SK-N-MC (cell line): Measurements from ENCODE around the gene NCOA5.

ENCODE experiments used
- DNase-seq: peaks from one replicate; pipeline ENCODE4 v3.0.0-alpha.2; 2011; ENCODE audit warnings: low read depth, low spot score
- H3K27ac ChIP-seq: fragments of 200-600 bp; sonication (generic); 2 replicates; pipeline ENCODE4 v1.5.1; 2016; ENCODE audit warnings: mixed run types
- H3K36me3 ChIP-seq: fragments of 200-600 bp; sonication (generic); 2 replicates; pipeline ENCODE4 v1.6.1; 2017; ENCODE audit warnings: antibody characterized with exemption, low read length, mixed read lengths; ENCODE audit not compliant: insufficient read depth
- H3K4me3 ChIP-seq: fragments of 200-600 bp; sonication (generic); 2 replicates; pipeline ENCODE4 v1.5.1; 2016
- H3K9ac ChIP-seq: fragments of 200-600 bp; sonication (generic); 2 replicates; pipeline ENCODE4 v1.8.0; 2017; ENCODE audit warnings: mixed run types, mixed read lengths; ENCODE audit not compliant: insufficient read length
- H3K9me3 ChIP-seq: fragments of 200-600 bp; sonication (generic); 2 replicates; pipeline ENCODE4 v1.6.1; 2017; ENCODE audit warnings: low read depth, mild to moderate bottlenecking, antibody characterized with exemption, low read length, moderate library complexity, mixed read lengths
- EZH2 ChIP-seq: fragments of 200-600 bp; sonication (generic); IDR thresholded peaks from one replicate; pipeline ENCODE4 v1.6.1; 2017; ENCODE audit warnings: antibody characterized with exemption
- FOXP2 ChIP-seq: optimal IDR thresholded peaks from 2 replicates; pipeline ENCODE3; 2011; ENCODE audit warnings: mild to moderate bottlenecking, moderate library complexity; ENCODE audit not compliant: insufficient read depth; ENCODE audit errors: extremely low read length, control extremely low read depth
- POLR2AphosphoS5 ChIP-seq: IDR thresholded peaks from 2 replicates; pipeline ENCODE4 v1.6.1; 2012; ENCODE audit warnings: mild to moderate bottlenecking, low read depth, low read length, borderline replicate concordance

The NCOA5 gene

GRCh38 chr20:46114449-46114848 lies 24.7 kb upstream of the NCOA5 start:
- Histone ChIP-seq H3K36me3 (no peaks in the 10 kb centered on the region), H3K9me3 (no peaks in the 10 kb centered on the region), H3K4me3 (no peak overlapping the region), H3K9ac (no peak overlapping the region), H3K27ac (no peak overlapping the region)
- no peak for TF ChIP-seq POLR2AphosphoS5
- TF ChIP-seq EZH2: no peak
- TF ChIP-seq FOXP2: no peak
- DNase-seq: no peak

- H3K9me3 ChIP-seq: no peaks in the 10 kb centered on the region
- DNase-seq: no peak
- H3K27ac ChIP-seq: no peak overlapping the region
- no peak overlapping the region for H3K4me3 ChIP-seq
- no peak overlapping the region for H3K9ac ChIP-seq
- TF ChIP-seq EZH2: no peak
- no peak for TF ChIP-seq FOXP2
- TF ChIP-seq POLR2AphosphoS5: no peak
- no peaks in the 10 kb centered on the region for H3K36me3 ChIP-seq
Measured at GRCh38 chr20:46113113-46113470, 23.3 kb upstream of the NCOA5 start.

GRCh38 chr20:46112430-46113112 lies 22.8 kb upstream of the NCOA5 start:
- no peaks in the 10 kb centered on the region for H3K9me3 ChIP-seq
- no peak overlapping the region for H3K27ac ChIP-seq
- H3K36me3 ChIP-seq: no peaks in the 10 kb centered on the region
- H3K9ac ChIP-seq: no peak overlapping the region
- H3K4me3 ChIP-seq: no peak overlapping the region
- DNase-seq: no peak
- TF ChIP-seq FOXP2 (no peak), EZH2 (no peak), POLR2AphosphoS5 (no peak)

GRCh38 chr20:46111836-46112212 lies 22.1 kb upstream of the NCOA5 start:
- no peak for DNase-seq
- H3K36me3 ChIP-seq: no peaks in the 10 kb centered on the region
- H3K9me3 ChIP-seq: no peaks in the 10 kb centered on the region
- H3K9ac ChIP-seq: no peak overlapping the region
- TF ChIP-seq FOXP2 (no peak), POLR2AphosphoS5 (no peak), EZH2 (no peak)
- H3K4me3 ChIP-seq: no peak overlapping the region
- no peak overlapping the region for H3K27ac ChIP-seq

- TF ChIP-seq EZH2 (no peak), POLR2AphosphoS5 (no peak), FOXP2 (no peak)
- no peak overlapping the region for H3K27ac ChIP-seq
- H3K9ac ChIP-seq: no peak overlapping the region
- no peak for DNase-seq
- no peaks in the 10 kb centered on the region for H3K36me3 ChIP-seq
- no peaks in the 10 kb centered on the region for H3K9me3 ChIP-seq
- H3K4me3 ChIP-seq: no peak overlapping the region
Measured at GRCh38 chr20:46111028-46111835, 21.5 kb upstream of the NCOA5 start.

GRCh38 chr20:46108976-46109375 lies 19.2 kb upstream of the NCOA5 start:
- Histone ChIP-seq H3K27ac (no peak overlapping the region), H3K36me3 (no peaks in the 10 kb centered on the region), H3K9me3 (no peaks in the 10 kb centered on the region), H3K4me3 (no peak overlapping the region), H3K9ac (no peak overlapping the region)
- DNase-seq: no peak
- no peak for TF ChIP-seq FOXP2
- TF ChIP-seq EZH2: no peak
- no peak for TF ChIP-seq POLR2AphosphoS5

GRCh38 chr20:46108435-46108841 lies 18.7 kb upstream of the NCOA5 start:
- Histone ChIP-seq H3K9me3 (no peaks in the 10 kb centered on the region), H3K36me3 (no peaks in the 10 kb centered on the region), H3K27ac (no peak overlapping the region), H3K9ac (no peak overlapping the region), H3K4me3 (no peak overlapping the region)
- TF ChIP-seq POLR2AphosphoS5: no peak
- no peak for TF ChIP-seq EZH2
- no peak for TF ChIP-seq FOXP2
- no peak for DNase-seq

GRCh38 chr20:46107061-46107460 lies 17.3 kb upstream of the NCOA5 start:
- Histone ChIP-seq H3K9ac (no peak overlapping the region), H3K9me3 (no peaks in the 10 kb centered on the region), H3K27ac (no peak overlapping the region), H3K36me3 (no peaks in the 10 kb centered on the region), H3K4me3 (no peak overlapping the region)
- TF ChIP-seq POLR2AphosphoS5 (no peak), FOXP2 (no peak), EZH2 (no peak)
- DNase-seq: no peak
